Measurements from ENCODE around the gene PSMB5.

PSMB5 gene

GRCh38 chr14:22985894-22986507 is 48.7 kb downstream of the PSMB5 start:
- TF ChIP-seq CTCF (conservative IDR thresholded peaks at IDR 0.05; ENCODE audit: low read depth, low read length) = no peak
- DNase-seq (ENCODE audit: low read depth) = no peak
- H3K4me3 ChIP-seq (ENCODE audit: low read length) = no peak overlapping the region

GRCh38 chr14:22984959-22985658 is 49.6 kb downstream of the PSMB5 start:
- no peak for TF ChIP-seq CTCF (conservative IDR thresholded peaks at IDR 0.05; ENCODE audit: low read depth, low read length)
- no peak overlapping the region for H3K4me3 ChIP-seq (ENCODE audit: low read length)
- DNase-seq (ENCODE audit: low read depth) = no peak

- peak; percentile 71 for DNase-seq (ENCODE audit: low read depth)
- H3K4me3 ChIP-seq (ENCODE audit: low read length) = peak within 1 kb of the TSS; percentile 89
- TF ChIP-seq CTCF (conservative IDR thresholded peaks at IDR 0.05; ENCODE audit: low read depth, low read length) = no peak
These were observed 52.0 kb downstream of the PSMB5 start, which contains the start of gene AJUBA for GRCh38 chr14:22982477-22983245. TSS of gene AJUBA (minus strand) at chr14:22982551. CDS start at chr14:22982266, 285 bp downstream.

- DNase-seq (ENCODE audit: low read depth) = no peak
- H3K4me3 ChIP-seq (ENCODE audit: low read length) = peak overlapping the region; percentile 89
- TF ChIP-seq CTCF (conservative IDR thresholded peaks at IDR 0.05; ENCODE audit: low read depth, low read length) = no peak
These were observed 52.7 kb downstream of the PSMB5 start for GRCh38 chr14:22981876-22982476.

GRCh38 chr14:22981090-22981875 is 53.4 kb downstream of the PSMB5 start:
- peak overlapping the region; percentile 89 for H3K4me3 ChIP-seq (ENCODE audit: low read length)
- TF ChIP-seq CTCF (conservative IDR thresholded peaks at IDR 0.05; ENCODE audit: low read depth, low read length) = no peak
- DNase-seq (ENCODE audit: low read depth) = no peak

GRCh38 chr14:22980672-22981089 is 54.0 kb downstream of the PSMB5 start:
- peak overlapping the region; percentile 89 for H3K4me3 ChIP-seq (ENCODE audit: low read length)
- TF ChIP-seq CTCF (conservative IDR thresholded peaks at IDR 0.05; ENCODE audit: low read depth, low read length) = no peak
- DNase-seq (ENCODE audit: low read depth) = no peak
